ENCODE data around the gene APBB2. TPM values are rescaled to one million over a fixed set of nuclear protein-coding genes. Genes with fewer than 3 reads are reported as not detected.

The APBB2 gene
- total RNA-seq, 2 donors from 2014 or later, result 37.3 to 75.3 TPM

GRCh38 chr4:40838742-40839141 lies 375.6 kb downstream of the APBB2 start:
- Histone ChIP-seq H3K9me3 (no peaks in the 10 kb centered on the region), H3K4me3 (no peak overlapping the region), H3K27me3 (no peaks in the 10 kb centered on the region), H3K36me3 (peaks cover 15% of the 10 kb centered on the region), H3K4me1 (peaks cover 0 to 17% of the 10 kb centered on the region in 2 donors), H3K27ac (peak overlapping the region; percentile 21 to 68)
- DNase-seq (ENCODE audit: low spot score), result no peak
- no peak for TF ChIP-seq CTCF (IDR thresholded peaks at IDR 0.05)

GRCh38 chr4:40837094-40837870 lies 377.1 kb downstream of the APBB2 start:
- Histone ChIP-seq H3K4me1 (peaks cover 0 to 8% of the 10 kb centered on the region in 2 donors), H3K27ac (peak overlapping the region; percentile 68 to 72), H3K36me3 (peaks cover 17% of the 10 kb centered on the region), H3K9me3 (no peaks in the 10 kb centered on the region), H3K27me3 (no peaks in the 10 kb centered on the region), H3K4me3 (no peak overlapping the region)
- TF ChIP-seq CTCF (IDR thresholded peaks at IDR 0.05), result no peak
- DNase-seq (ENCODE audit: low spot score), result no peak

GRCh38 chr4:40833212-40833611 lies 381.1 kb downstream of the APBB2 start:
- H3K36me3 ChIP-seq, result peaks cover 32% of the 10 kb centered on the region
- H3K4me3 ChIP-seq, result no peak overlapping the region
- H3K27me3 ChIP-seq, result no peaks in the 10 kb centered on the region
- H3K4me1 ChIP-seq, result peaks cover 0 to 8% of the 10 kb centered on the region in 2 donors
- no peak for TF ChIP-seq CTCF (IDR thresholded peaks at IDR 0.05)
- H3K27ac ChIP-seq, result no peak overlapping the region
- DNase-seq (ENCODE audit: low spot score), result no peak
- H3K9me3 ChIP-seq, result no peaks in the 10 kb centered on the region

DNA sequence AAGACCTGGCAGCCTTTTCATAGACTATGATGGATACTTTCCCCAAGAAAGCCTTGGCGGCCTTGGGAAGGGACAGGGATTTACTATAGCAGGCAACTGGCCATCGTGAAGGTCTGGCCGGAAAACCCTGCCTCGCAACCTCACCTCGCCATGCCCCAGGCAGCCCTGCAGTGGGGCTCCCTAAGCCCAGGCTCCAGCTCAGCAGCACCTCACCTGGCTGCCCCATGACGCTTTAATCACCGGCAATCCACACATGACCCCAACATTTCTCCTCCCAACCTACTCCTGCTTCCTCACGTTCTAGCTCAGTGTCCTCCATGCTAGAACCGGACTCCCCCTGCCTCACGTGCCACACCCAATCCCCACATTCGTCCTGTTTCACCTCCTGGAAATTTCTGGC lies 382.2 kb downstream of the APBB2 start:
- H3K4me3 ChIP-seq, result no peak overlapping the region
- H3K27ac ChIP-seq, result no peak overlapping the region
- H3K27me3 ChIP-seq, result no peaks in the 10 kb centered on the region
- H3K4me1 ChIP-seq, result peaks cover 0 to 5% of the 10 kb centered on the region in 2 donors
- no peak for DNase-seq (ENCODE audit: low spot score)
- H3K36me3 ChIP-seq, result peaks cover 37% of the 10 kb centered on the region
- TF ChIP-seq CTCF (IDR thresholded peaks at IDR 0.05), result no peak
- H3K9me3 ChIP-seq, result no peaks in the 10 kb centered on the region

GRCh38 chr4:40831146-40831907 lies 383.0 kb downstream of the APBB2 start:
- no peak for DNase-seq (ENCODE audit: low spot score)
- Histone ChIP-seq H3K4me1 (no peaks in the 10 kb centered on the region), H3K4me3 (no peak overlapping the region), H3K36me3 (peaks cover 44% of the 10 kb centered on the region), H3K27me3 (no peaks in the 10 kb centered on the region), H3K27ac (no peak overlapping the region), H3K9me3 (no peaks in the 10 kb centered on the region)
- TF ChIP-seq CTCF (IDR thresholded peaks at IDR 0.05), result no peak

Measured in right atrium auricular region (tissue), 2 donors.